ENCODE results near the gene CD1B.

CD1B gene

DNA sequence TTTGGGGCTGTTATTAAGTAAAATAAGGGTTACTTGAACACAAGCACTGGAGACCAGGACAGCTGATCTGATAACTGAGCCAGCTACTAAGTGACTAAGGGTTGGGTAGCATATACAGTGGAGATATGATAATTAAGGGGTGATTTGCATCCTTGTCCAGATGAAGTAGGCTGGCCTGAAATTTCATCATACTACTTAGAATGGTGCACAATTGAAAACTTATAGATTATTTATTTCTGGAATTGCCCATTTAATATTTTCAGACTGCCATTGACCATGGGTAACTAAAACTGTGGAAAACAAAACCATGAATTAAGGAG is 3.8 kb upstream of the CD1B start:
- no peaks in the 10 kb centered on the region for H3K4me1 ChIP-seq
- TF ChIP-seq, protein P1, sequence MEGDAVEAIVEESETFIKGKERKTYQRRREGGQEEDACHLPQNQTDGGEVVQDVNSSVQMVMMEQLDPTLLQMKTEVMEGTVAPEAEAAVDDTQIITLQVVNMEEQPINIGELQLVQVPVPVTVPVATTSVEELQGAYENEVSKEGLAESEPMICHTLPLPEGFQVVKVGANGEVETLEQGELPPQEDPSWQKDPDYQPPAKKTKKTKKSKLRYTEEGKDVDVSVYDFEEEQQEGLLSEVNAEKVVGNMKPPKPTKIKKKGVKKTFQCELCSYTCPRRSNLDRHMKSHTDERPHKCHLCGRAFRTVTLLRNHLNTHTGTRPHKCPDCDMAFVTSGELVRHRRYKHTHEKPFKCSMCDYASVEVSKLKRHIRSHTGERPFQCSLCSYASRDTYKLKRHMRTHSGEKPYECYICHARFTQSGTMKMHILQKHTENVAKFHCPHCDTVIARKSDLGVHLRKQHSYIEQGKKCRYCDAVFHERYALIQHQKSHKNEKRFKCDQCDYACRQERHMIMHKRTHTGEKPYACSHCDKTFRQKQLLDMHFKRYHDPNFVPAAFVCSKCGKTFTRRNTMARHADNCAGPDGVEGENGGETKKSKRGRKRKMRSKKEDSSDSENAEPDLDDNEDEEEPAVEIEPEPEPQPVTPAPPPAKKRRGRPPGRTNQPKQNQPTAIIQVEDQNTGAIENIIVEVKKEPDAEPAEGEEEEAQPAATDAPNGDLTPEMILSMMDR (IDR thresholded peaks at IDR 0.05; ENCODE audit: low read depth, low read length) = no peak
- no peaks in the 10 kb centered on the region for H3K9me3 ChIP-seq
- no peaks in the 10 kb centered on the region for H3K36me3 ChIP-seq
- no peaks in the 10 kb centered on the region for H3K27me3 ChIP-seq
- H3K4me3 ChIP-seq (ENCODE audit: low read depth, low read length) = no peak overlapping the region
- no peak for DNase-seq

DNA sequence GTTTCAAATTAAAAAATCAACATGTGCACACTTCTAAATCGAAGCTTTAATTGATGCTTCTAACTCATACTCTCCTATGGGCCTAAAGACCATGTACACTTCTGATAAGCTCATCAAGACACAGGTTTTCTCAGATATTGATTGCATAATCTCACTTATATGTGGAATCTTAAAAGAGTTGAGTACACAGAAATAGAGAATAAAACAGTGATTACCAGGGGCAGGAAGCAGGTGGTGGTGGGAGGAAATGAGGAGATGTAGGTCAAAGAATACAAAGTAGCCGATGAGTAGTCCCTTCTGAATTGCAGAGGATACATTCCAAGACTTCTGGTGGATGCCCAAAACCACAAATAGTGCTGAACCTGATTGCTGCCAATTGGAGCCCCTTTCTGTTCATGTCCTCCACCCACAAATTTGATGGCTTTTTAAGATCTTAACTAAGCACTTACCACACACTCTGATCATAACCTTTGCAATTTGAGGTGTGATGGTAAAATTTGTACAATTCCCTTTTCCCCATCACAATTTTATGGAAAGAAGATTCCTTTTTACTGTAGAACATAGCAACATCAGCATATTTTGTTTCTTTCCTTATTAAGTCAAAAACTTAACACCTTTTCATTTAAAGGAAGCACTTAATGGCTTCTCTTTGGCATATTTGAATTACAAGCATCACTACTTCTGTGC is 3.3 kb upstream of the CD1B start:
- DNase-seq = no peak
- TF ChIP-seq, protein P1 (IDR thresholded peaks at IDR 0.05; ENCODE audit: low read depth, low read length) = no peak
- no peaks in the 10 kb centered on the region for H3K4me1 ChIP-seq

DNA sequence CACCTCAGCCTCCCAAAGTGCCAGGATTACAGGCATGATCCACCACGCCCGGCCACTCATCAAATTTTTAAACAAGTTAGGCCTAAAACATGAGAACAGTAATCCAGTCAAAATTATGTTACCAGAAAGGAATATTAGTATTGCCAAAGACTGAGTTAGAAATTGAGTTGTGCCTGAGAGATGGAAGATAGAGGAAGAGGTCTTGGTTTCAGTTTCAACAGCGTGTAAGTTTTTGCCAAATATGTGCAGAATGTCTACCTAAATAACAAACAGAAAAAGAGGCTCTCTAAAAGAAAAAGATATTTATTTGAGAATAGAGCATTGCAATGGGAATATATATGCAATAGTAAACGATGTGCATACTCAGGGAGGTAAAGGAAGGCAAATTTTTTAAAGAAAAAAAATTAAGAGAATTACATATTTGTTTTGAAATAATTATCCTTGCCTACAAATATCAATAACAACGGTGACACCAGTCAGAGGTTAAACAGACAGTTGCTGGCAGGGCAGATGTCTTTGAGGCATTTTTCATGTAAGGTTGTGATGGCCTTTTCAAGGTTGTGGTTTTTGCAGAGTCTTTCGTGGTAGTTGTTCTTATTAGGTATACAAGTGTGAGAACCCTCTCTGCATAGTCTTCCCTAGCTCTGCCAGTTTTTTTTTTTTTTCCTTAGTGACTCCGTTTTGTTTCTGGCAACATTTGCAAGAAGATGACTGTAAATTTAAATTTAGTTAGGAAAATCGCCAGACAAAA is 2.2 kb upstream of the CD1B start:
- no peak for DNase-seq
- no peaks in the 10 kb centered on the region for H3K4me1 ChIP-seq
- no peaks in the 10 kb centered on the region for H3K9me3 ChIP-seq
- TF ChIP-seq, protein P1 (IDR thresholded peaks at IDR 0.05; ENCODE audit: low read depth, low read length) = no peak
- H3K4me3 ChIP-seq (ENCODE audit: low read depth, low read length) = no peak overlapping the region
- no peaks in the 10 kb centered on the region for H3K36me3 ChIP-seq
- H3K27me3 ChIP-seq = no peaks in the 10 kb centered on the region

More for the DNA sequence above, 3.3 kb upstream of the CD1B start:
- H3K9me3 ChIP-seq = no peaks in the 10 kb centered on the region
- H3K4me3 ChIP-seq (ENCODE audit: low read depth, low read length) = no peak overlapping the region
- H3K27me3 ChIP-seq = no peaks in the 10 kb centered on the region
- no peaks in the 10 kb centered on the region for H3K36me3 ChIP-seq

DNA sequence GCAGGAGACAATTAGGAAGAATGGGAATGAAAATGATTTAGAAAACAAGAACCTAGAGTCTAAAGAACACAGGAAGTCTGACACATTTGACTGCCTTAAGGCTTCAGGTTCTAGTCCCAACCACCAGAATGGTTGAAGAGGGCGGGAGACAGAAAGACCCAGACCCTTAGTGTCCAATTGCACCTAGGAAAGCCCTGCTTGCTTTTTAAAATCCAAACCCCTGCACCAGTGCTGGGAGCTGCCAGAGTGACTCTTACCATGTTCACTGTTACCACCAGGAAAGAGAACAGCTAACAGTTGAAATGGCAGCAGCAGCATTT is 265 bp downstream of the CD1B start:
- no peaks in the 10 kb centered on the region for H3K36me3 ChIP-seq
- TF ChIP-seq, protein P1 (IDR thresholded peaks at IDR 0.05; ENCODE audit: low read depth, low read length) = no peak
- no peaks in the 10 kb centered on the region for H3K9me3 ChIP-seq
- no peaks in the 10 kb centered on the region for H3K4me1 ChIP-seq
- H3K27me3 ChIP-seq = no peaks in the 10 kb centered on the region
- no peak for DNase-seq
- no peak overlapping the region for H3K4me3 ChIP-seq (ENCODE audit: low read depth, low read length)

DNA sequence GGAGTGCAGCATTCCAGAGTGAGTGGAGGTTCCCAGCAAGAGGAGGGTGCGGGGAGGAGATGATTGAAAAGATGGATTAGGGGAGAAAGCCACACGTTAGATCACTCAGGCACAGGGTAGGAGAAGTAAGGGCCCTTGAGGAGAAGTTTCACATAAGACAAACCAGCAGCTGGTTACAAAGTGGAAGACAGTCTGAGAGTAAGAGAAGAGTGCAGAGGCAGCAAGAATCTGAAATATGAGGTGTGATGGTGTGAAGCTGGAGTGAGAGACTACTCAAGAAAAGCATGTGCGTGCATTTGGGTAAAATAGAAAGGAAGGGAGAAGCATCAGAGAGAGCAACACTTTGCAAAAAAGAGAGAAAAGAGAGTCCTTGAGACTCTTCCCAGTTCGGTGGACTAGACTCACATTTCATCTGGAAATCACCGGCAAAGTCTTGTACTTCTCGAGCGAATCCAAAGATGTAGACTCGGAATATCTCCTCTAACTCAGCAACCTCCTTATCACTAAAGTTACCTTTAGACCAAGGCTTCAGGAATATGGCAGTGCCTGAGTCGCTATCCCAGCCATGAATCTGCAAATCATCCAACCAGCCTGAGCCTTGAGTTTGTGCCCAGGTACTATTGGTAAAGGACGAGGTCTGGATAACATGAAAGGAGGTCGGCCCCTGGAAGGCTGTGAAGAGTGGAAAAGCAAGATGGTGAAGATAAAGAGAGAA is 783 bp downstream of the CD1B start:
- TF ChIP-seq, protein P1 (IDR thresholded peaks at IDR 0.05; ENCODE audit: low read depth, low read length) = no peak
- DNase-seq = no peak
- Histone ChIP-seq H3K9me3 (no peaks in the 10 kb centered on the region), H3K36me3 (no peaks in the 10 kb centered on the region), H3K27me3 (no peaks in the 10 kb centered on the region), H3K4me1 (no peaks in the 10 kb centered on the region), H3K4me3 (ENCODE audit: low read depth, low read length) (no peak overlapping the region)

DNA sequence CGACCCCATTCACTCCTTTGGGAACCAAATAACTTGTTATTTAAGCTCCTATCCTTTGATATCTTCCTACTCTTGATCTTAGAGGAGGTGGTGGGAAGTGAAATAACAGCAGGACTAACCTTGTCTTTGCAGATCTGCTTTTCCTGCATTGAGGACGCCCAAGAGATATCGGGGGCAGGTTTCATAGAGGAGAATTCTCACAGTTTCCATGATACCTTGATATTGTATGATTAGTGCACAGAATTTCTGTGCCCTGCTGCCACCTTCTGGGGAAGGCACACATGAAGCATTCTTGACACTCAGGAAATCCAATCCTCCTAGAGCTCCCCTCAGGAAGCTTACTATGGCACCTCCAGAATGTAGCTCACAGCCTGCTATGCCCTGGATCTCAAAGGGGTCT is 1.6 kb downstream of the CD1B start:
- H3K36me3 ChIP-seq = no peaks in the 10 kb centered on the region
- H3K9me3 ChIP-seq = no peaks in the 10 kb centered on the region
- no peak for DNase-seq
- H3K27me3 ChIP-seq = no peaks in the 10 kb centered on the region
- no peaks in the 10 kb centered on the region for H3K4me1 ChIP-seq
- TF ChIP-seq, protein P1 (IDR thresholded peaks at IDR 0.05; ENCODE audit: low read depth, low read length) = no peak
- H3K4me3 ChIP-seq (ENCODE audit: low read depth, low read length) = no peak overlapping the region

Data from BE2C (cell line).